GM06990 (cell line): ENCODE data around the gene SNX10.

Experiments
- DNase-seq: peaks from one replicate; pipeline ENCODE4 v3.0.0-alpha.2; 2011; ENCODE audit not compliant: insufficient read length; ENCODE audit errors: extremely low read depth
- H3K27me3 ChIP-seq: replicated peaks from 2 replicates; pipeline ENCODE4 v1.6.0; 2011; ENCODE audit warnings: low read length; ENCODE audit not compliant: control insufficient read depth, insufficient read depth
- H3K36me3 ChIP-seq: 2 replicates; pipeline ENCODE4 v1.5.1; 2011; ENCODE audit warnings: low read length; ENCODE audit not compliant: control insufficient read depth, insufficient read depth
- H3K4me3 ChIP-seq: replicated peaks from 2 replicates; pipeline ENCODE4 v1.5.1; 2011; ENCODE audit warnings: low read depth, mild to moderate bottlenecking, control low read depth, low read length
- TF ChIP-seq, protein P1 (sequence below): IDR thresholded peaks from 2 replicates; pipeline ENCODE4 v1.5.1; 2011; ENCODE audit warnings: low read length, control low read depth, mild to moderate bottlenecking, inconsistent platforms; ENCODE audit not compliant: insufficient read depth, poor library complexity, severe bottlenecking

The SNX10 gene

DNA sequence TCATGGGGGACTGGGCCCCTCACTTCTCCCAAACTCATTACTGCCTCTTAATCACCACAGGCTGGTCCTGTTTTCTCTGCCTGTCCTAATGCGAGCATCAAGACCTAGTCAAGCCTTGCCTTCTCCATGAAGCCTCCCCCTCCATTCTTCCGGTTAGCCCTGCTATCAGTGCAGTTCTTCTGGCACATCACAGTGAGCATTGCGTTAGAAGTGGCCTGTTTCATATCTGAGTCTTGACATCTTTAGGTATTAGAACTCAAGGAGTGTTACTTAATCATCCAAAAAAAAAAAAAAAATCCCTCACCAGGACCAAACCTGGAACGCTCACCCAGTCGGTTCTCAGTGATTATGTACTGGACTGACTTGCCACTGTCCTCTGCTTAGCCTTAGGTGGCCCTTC lies 17.4 kb downstream of the SNX10 start:
- no peak for DNase-seq
- Histone ChIP-seq H3K27me3 (no peaks in the 10 kb centered on the region), H3K4me3 (no peak overlapping the region), H3K36me3 (no peaks in the 10 kb centered on the region; the same call in 1 of the 2 replicates)
- TF ChIP-seq, protein P1, sequence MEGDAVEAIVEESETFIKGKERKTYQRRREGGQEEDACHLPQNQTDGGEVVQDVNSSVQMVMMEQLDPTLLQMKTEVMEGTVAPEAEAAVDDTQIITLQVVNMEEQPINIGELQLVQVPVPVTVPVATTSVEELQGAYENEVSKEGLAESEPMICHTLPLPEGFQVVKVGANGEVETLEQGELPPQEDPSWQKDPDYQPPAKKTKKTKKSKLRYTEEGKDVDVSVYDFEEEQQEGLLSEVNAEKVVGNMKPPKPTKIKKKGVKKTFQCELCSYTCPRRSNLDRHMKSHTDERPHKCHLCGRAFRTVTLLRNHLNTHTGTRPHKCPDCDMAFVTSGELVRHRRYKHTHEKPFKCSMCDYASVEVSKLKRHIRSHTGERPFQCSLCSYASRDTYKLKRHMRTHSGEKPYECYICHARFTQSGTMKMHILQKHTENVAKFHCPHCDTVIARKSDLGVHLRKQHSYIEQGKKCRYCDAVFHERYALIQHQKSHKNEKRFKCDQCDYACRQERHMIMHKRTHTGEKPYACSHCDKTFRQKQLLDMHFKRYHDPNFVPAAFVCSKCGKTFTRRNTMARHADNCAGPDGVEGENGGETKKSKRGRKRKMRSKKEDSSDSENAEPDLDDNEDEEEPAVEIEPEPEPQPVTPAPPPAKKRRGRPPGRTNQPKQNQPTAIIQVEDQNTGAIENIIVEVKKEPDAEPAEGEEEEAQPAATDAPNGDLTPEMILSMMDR = no peak

DNA sequence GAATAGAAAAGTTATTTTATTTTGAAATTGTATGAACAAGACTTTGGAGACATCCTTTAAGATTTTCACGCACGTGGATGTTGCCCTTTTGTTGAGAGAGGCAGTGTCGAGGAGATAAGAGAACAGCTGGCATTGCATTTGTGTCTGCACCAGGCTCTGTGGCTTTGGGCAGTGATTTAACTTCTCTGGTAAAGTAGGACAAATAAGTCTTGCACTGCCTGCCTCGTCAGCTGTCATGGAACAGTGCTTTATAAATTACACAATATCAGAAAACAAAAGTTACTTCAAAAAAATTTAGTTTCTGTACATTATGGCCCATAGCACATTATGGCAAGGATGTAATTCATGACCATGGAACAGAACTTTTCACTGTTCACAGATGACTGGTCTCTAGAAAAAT lies 20.1 kb downstream of the SNX10 start:
- TF ChIP-seq, protein P1 = no peak
- Histone ChIP-seq H3K36me3 (no peaks in the 10 kb centered on the region), H3K27me3 (no peaks in the 10 kb centered on the region), H3K4me3 (no peak overlapping the region)
- DNase-seq = no peak

GRCh38 chr7:26317211-26317610 lies 25.5 kb downstream of the SNX10 start:
- H3K36me3 ChIP-seq = no peaks in the 10 kb centered on the region
- no peak for DNase-seq
- H3K27me3 ChIP-seq = no peaks in the 10 kb centered on the region
- no peak overlapping the region for H3K4me3 ChIP-seq
- TF ChIP-seq, protein P1 = no peak

GRCh38 chr7:26318921-26319320 lies 27.3 kb downstream of the SNX10 start:
- TF ChIP-seq, protein P1 = no peak
- no peak for DNase-seq
- no peak overlapping the region for H3K4me3 ChIP-seq
- H3K27me3 ChIP-seq = no peaks in the 10 kb centered on the region
- H3K36me3 ChIP-seq = no peaks in the 10 kb centered on the region

DNA sequence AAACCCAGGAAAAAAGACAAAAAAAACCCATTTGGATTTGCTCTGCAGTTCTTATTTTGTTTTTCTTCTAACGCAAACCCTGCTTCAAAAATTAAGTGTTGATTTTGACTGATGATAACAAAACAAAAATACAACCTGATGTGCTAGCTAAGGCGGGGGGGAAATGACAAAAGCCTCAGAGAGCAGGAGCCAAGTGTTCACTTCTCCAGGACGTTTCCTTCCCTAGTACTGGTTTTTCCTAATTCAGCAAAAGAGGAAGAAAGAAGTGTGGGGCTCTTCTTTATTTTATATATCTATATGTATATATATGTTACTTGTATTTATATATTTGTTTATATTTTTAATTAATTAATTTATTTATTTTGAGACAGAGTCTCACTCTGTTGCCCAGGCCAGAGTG lies 28.0 kb downstream of the SNX10 start:
- DNase-seq = no peak
- no peaks in the 10 kb centered on the region for H3K36me3 ChIP-seq
- TF ChIP-seq, protein P1 = no peak
- H3K27me3 ChIP-seq = no peaks in the 10 kb centered on the region
- H3K4me3 ChIP-seq = no peak overlapping the region

DNA sequence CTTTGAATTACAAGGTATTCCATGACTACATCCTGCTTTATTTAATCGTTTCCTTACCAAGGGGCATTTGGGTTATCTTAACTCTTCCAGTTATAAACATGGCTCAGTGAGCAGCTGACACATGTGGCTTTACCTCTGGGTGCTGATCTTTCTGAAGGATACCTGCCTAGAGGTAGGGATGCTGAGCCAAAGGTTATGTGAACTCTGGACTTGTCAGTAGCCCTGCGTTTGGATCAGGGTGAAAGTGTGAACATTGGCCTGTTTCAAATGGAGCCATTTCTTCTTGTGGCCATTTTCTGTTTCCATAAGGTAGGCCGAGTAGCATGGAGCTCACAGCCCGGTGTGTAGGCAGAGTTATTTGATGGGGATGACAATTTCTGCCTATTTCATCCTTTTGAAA lies 29.2 kb downstream of the SNX10 start:
- no peak overlapping the region for H3K4me3 ChIP-seq
- no peak for DNase-seq
- no peaks in the 10 kb centered on the region for H3K27me3 ChIP-seq
- no peaks in the 10 kb centered on the region for H3K36me3 ChIP-seq
- TF ChIP-seq, protein P1 = no peak
